ENCODE data around the gene MAPKAPK5. TPM values are rescaled to one million over a fixed set of nuclear protein-coding genes. Genes with fewer than 3 reads are reported as not detected.

The MAPKAPK5 gene
- total RNA-seq, 3 donors from 2014 or later (not counting 1 experiment from before 2014, with no cell fraction given): 54.8 to 64.9 (median 63.5) TPM

- DNase-seq (no peak), ATAC-seq (no peak)
- H3K9me3 Mint-ChIP-seq: no peaks in the 10 kb centered on the region
- 95% methylated on average over 2 of the region's 2 CpGs for WGBS (ENCODE audit: insufficient coverage)
- peaks cover 36% of the 10 kb centered on the region for H3K36me3 Mint-ChIP-seq
- H3K4me1 Mint-ChIP-seq: no peaks in the 10 kb centered on the region
- H3K27ac Mint-ChIP-seq: peak overlapping the region in 1 of 2 donors; percentile 37
- Histone ChIP-seq H3K27ac (ENCODE audit: low read length) (no peak overlapping the region), H3K27me3 (ENCODE audit: control insufficient read depth, insufficient read depth, low read length) (no peaks in the 10 kb centered on the region), H3K4me1 (ENCODE audit: control insufficient read depth, insufficient read depth, low read length) (no peaks in the 10 kb centered on the region), H3K4me3 (ENCODE audit: low read length) (no peak overlapping the region), H3K36me3 (ENCODE audit: control insufficient read depth, insufficient read depth, low read length) (peaks cover 60% of the 10 kb centered on the region), H3K9me3 (ENCODE audit: control insufficient read depth, insufficient read depth, low read length) (no peaks in the 10 kb centered on the region)
- no peaks in the 10 kb centered on the region for H3K27me3 Mint-ChIP-seq (ENCODE audit: low read depth in 2 of 2)
- TF ChIP-seq CTCF (IDR thresholded peaks at IDR 0.05): no peak
- no peak overlapping the region for H3K4me3 Mint-ChIP-seq
- intact Hi-C loops (cut with micrococcal nuclease): no loop called here
Observed at GRCh38 chr12:111870706-111871105, 28.7 kb downstream of the MAPKAPK5 start.

- DNase-seq: no peak
- no peaks in the 10 kb centered on the region for H3K9me3 Mint-ChIP-seq
- H3K4me3 Mint-ChIP-seq: no peak overlapping the region
- no peak overlapping the region for H3K27ac Mint-ChIP-seq
- H3K36me3 ChIP-seq (ENCODE audit: control insufficient read depth, insufficient read depth, low read length): peaks cover 46% of the 10 kb centered on the region
- no peaks in the 10 kb centered on the region for H3K9me3 ChIP-seq (ENCODE audit: control insufficient read depth, insufficient read depth, low read length)
- no peaks in the 10 kb centered on the region for H3K27me3 ChIP-seq (ENCODE audit: control insufficient read depth, insufficient read depth, low read length)
- ATAC-seq: no peak
- intact Hi-C loops (cut with micrococcal nuclease): no loop called here
- H3K27me3 Mint-ChIP-seq (ENCODE audit: low read depth in 2 of 2): no peaks in the 10 kb centered on the region
- TF ChIP-seq CTCF (IDR thresholded peaks at IDR 0.05): no peak
- no peak overlapping the region for H3K27ac ChIP-seq (ENCODE audit: low read length)
- no peaks in the 10 kb centered on the region for H3K4me1 Mint-ChIP-seq
- no peak overlapping the region for H3K4me3 ChIP-seq (ENCODE audit: low read length)
- H3K36me3 Mint-ChIP-seq: peaks cover 28% of the 10 kb centered on the region
- H3K4me1 ChIP-seq (ENCODE audit: control insufficient read depth, insufficient read depth, low read length): no peaks in the 10 kb centered on the region
- WGBS (ENCODE audit: insufficient coverage): over 99% methylated on average over 7 of the region's 7 CpGs
Observed at GRCh38 chr12:111873113-111873512, 31.1 kb downstream of the MAPKAPK5 start.

DNA sequence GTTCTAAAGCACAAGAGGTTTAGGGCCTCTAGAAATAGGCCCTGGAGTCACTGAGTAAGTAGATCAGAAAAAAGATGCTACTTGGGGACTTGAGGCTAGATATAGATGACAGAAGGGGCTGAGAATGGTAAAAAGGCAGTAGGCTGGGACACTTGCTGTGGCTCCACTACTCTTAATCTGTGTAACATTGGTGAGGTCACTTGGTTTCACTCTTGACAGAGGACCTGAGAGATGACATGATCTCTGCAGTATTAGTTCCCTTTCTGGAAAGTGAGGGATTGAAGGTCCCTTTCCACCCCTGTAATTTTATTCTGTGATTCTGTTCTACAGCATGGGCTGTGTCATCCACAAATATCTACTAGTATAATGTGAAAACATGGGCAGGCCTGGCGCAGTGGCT, 39.7 kb downstream of the MAPKAPK5 start:
- no peak overlapping the region for H3K27ac Mint-ChIP-seq
- 86% methylated on average over 1 of the region's 1 CpG for WGBS (ENCODE audit: insufficient coverage)
- Histone ChIP-seq H3K27ac (ENCODE audit: low read length) (no peak overlapping the region), H3K4me3 (ENCODE audit: low read length) (no peak overlapping the region), H3K9me3 (ENCODE audit: control insufficient read depth, insufficient read depth, low read length) (no peaks in the 10 kb centered on the region), H3K36me3 (ENCODE audit: control insufficient read depth, insufficient read depth, low read length) (peaks cover 58% of the 10 kb centered on the region), H3K4me1 (ENCODE audit: control insufficient read depth, insufficient read depth, low read length) (no peaks in the 10 kb centered on the region), H3K27me3 (ENCODE audit: control insufficient read depth, insufficient read depth, low read length) (no peaks in the 10 kb centered on the region)
- no peaks in the 10 kb centered on the region for H3K4me1 Mint-ChIP-seq
- H3K4me3 Mint-ChIP-seq: no peak overlapping the region
- TF ChIP-seq CTCF (IDR thresholded peaks at IDR 0.05): no peak
- ATAC-seq (no peak), DNase-seq (no peak)
- H3K9me3 Mint-ChIP-seq: no peaks in the 10 kb centered on the region
- intact Hi-C loops (cut with micrococcal nuclease): no loop called here
- no peaks in the 10 kb centered on the region for H3K27me3 Mint-ChIP-seq (ENCODE audit: low read depth in 2 of 2)
- H3K36me3 Mint-ChIP-seq: peaks cover 9% of the 10 kb centered on the region
